ENCODE results near the gene TBCEL. TPM values are rescaled to one million over a fixed set of nuclear protein-coding genes. Genes with fewer than 3 reads are reported as not detected.

TBCEL gene
- total and polyA plus RNA-seq, 7 donors = 2.9 to 19.2 (median 8.0) TPM

DNA sequence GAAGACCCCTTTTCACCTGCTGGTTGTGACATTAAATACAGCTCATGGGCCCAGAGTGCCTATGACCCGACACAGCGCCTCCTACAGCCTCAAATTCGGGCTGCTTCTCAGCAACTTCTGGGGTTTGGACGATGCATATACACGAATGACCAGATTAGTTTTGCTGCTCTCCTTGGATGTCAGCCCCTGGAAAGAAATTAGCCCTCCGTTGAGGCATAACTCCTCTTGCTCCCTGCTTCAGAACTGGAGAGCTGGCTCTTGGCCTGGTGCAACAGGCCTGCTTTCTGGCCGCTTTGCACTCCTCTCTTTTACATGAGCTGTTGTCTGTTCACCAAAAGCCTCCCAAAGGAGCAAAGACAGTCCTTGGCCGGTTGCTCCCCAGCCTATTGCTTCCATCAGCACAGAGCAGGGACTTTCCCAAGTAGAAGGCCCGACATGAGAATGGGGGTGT is 80.4 kb downstream of the TBCEL start:
- Histone ChIP-seq H3K27ac (no peak overlapping the region), H3K4me3 (no peak overlapping the region), H3K27me3 (ENCODE audit: insufficient read depth in 3 of 3, low read length in 2 of 3) (no peaks in the 10 kb centered on the region), H3K36me3 (ENCODE audit: insufficient read depth in 1 of 2, low read depth in 1 of 2) (no peaks in the 10 kb centered on the region), H3K4me1 (no peaks in the 10 kb centered on the region), H3K9me3 (no peaks in the 10 kb centered on the region)
- DNase-seq (peak; percentile 26 to 67), ATAC-seq (peak in 1 of 4 donors; percentile 54)
- 47 to 68% (median 47%) methylated on average over 9 of the region's 9 CpGs for WGBS, 3 donors
- TF ChIP-seq, protein P1, sequence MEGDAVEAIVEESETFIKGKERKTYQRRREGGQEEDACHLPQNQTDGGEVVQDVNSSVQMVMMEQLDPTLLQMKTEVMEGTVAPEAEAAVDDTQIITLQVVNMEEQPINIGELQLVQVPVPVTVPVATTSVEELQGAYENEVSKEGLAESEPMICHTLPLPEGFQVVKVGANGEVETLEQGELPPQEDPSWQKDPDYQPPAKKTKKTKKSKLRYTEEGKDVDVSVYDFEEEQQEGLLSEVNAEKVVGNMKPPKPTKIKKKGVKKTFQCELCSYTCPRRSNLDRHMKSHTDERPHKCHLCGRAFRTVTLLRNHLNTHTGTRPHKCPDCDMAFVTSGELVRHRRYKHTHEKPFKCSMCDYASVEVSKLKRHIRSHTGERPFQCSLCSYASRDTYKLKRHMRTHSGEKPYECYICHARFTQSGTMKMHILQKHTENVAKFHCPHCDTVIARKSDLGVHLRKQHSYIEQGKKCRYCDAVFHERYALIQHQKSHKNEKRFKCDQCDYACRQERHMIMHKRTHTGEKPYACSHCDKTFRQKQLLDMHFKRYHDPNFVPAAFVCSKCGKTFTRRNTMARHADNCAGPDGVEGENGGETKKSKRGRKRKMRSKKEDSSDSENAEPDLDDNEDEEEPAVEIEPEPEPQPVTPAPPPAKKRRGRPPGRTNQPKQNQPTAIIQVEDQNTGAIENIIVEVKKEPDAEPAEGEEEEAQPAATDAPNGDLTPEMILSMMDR (IDR thresholded peaks at IDR 0.05) = no peak
- intact Hi-C loops (cut with DNase I) = no loop called here

DNA sequence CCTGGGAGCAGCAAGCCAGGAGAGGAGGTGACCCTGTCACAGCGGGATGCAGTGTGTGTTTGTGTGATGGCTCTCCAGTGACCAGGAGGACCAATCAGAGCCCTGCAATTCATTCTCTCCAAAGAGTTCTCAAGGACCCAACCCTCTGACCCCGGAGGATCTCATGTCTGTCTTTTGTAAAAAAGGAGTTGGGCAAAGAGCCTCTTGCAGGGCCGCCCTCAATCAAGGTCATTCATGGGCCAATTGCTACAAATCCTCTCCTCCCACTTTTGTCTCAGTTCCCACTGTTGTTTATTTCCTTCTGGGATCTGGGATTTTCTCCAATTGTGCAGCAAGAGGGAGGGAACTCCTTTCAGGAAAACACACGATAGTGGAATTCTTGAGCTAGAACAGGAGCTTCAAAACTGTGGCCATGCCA is 81.2 kb downstream of the TBCEL start:
- TF ChIP-seq, protein P1 (IDR thresholded peaks at IDR 0.05) = no peak
- Histone ChIP-seq H3K4me1 (no peaks in the 10 kb centered on the region), H3K36me3 (ENCODE audit: insufficient read depth in 1 of 2, low read depth in 1 of 2) (no peaks in the 10 kb centered on the region), H3K4me3 (no peak overlapping the region), H3K9me3 (no peaks in the 10 kb centered on the region), H3K27ac (no peak overlapping the region), H3K27me3 (ENCODE audit: insufficient read depth in 3 of 3, low read length in 2 of 3) (no peaks in the 10 kb centered on the region)
- peak; percentile 19 to 79 (median 40) for ATAC-seq
- DNase-seq = peak; percentile 42 to 56
- intact Hi-C loops (cut with DNase I) = no loop called here
- 36 to 49% (median 39%) methylated on average over 4 of the region's 4 CpGs for WGBS, 3 donors

DNA sequence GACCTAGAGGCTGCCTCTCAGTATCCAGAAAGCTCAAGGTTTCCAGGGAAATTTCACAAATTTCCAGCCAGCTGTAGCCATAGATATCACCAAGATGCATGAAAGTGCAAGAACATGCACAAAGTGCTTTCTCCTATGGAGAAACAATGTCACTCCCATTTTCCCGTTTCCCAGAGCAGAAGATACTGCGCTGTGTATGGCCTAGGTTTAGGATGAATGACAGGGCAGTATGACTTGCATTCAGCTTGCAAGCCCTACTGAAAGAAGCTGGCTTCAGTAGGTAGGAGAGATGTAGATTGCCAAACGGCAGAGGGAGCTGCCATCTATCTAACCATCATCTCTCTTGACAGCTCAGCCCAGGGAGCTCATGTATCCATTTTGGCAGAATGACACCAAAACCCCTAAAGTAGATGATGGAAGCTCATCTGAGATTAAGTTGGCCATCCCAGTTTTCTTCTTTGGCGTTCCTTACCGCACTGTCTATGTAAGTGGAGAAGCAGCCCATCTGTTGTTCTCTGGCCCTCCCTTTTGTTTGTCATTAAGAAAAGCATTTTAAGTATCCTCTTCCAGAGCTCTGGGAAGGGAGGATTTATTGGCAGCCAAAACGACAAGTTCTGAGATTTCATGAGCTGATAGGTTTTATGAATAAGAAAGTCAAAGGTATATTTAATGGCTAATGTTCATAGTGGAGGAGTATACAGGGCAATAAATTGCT is 81.7 kb downstream of the TBCEL start:
- intact Hi-C loops (cut with DNase I) = no loop called here
- DNase-seq (no peak), ATAC-seq (peak in 3 of 4 donors; percentile 32 to 49 (median 43))
- 37 to 46% (median 39%) methylated on average over 6 of the region's 6 CpGs for WGBS, 3 donors
- no peaks in the 10 kb centered on the region for H3K36me3 ChIP-seq (ENCODE audit: insufficient read depth in 1 of 2, low read depth in 1 of 2)
- no peaks in the 10 kb centered on the region for H3K9me3 ChIP-seq
- no peak overlapping the region for H3K27ac ChIP-seq
- H3K27me3 ChIP-seq (ENCODE audit: insufficient read depth in 3 of 3, low read length in 2 of 3) = no peaks in the 10 kb centered on the region
- H3K4me3 ChIP-seq = no peak overlapping the region
- H3K4me1 ChIP-seq = no peaks in the 10 kb centered on the region
- TF ChIP-seq, protein P1 (IDR thresholded peaks at IDR 0.05) = no peak

DNA sequence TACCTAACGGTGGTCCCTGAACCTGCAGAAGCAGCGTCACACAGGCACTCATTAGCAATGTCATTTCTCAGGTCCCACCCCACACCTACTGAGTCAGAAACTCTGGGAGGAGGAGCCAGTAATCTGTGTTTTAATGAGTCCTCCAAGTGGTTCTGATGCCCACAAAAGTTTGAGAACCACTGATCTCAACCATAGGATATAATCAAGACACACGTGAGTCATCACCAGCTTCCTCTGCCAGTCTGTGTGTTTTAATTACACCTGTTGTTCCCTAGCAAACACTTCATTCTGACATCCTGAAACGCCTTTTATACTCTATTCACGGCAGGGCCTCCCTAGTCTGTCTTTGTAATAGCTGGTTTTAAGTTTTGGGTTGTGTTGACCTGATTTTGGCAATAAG is 82.9 kb downstream of the TBCEL start:
- no peak overlapping the region for H3K4me3 ChIP-seq
- TF ChIP-seq, protein P1 (IDR thresholded peaks at IDR 0.05) = no peak
- no peaks in the 10 kb centered on the region for H3K36me3 ChIP-seq (ENCODE audit: insufficient read depth in 1 of 2, low read depth in 1 of 2)
- 70 to 81% (median 80%) methylated on average over 5 of the region's 5 CpGs for WGBS, 3 donors
- no peak for DNase-seq
- no peak for ATAC-seq
- H3K4me1 ChIP-seq = no peaks in the 10 kb centered on the region
- H3K27me3 ChIP-seq (ENCODE audit: insufficient read depth in 3 of 3, low read length in 2 of 3) = no peaks in the 10 kb centered on the region
- no peaks in the 10 kb centered on the region for H3K9me3 ChIP-seq
- no peak overlapping the region for H3K27ac ChIP-seq
- intact Hi-C loops (cut with DNase I) = no loop called here

DNA sequence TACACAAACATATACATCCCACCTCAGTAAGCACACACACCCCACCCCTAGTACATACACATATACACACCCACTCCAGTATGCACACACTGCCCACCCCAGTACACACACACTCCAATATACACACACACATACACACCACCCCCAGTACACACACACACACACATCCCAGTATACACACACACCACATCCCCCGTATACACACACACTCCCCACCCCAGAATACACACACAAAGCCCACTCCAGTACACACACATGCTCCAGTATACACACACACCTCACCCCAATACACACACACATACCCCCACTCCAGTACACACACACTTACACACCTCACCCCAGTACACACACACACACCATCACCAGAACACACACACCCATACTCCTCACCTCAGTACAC is 84.5 kb downstream of the TBCEL start:
- DNase-seq = no peak
- intact Hi-C loops (cut with DNase I) = no loop called here

More for the DNA sequence above, 84.5 kb downstream of the TBCEL start:
- Histone ChIP-seq H3K4me3 (no peak overlapping the region), H3K4me1 (no peaks in the 10 kb centered on the region), H3K27ac (no peak overlapping the region), H3K36me3 (ENCODE audit: insufficient read depth in 1 of 2, low read depth in 1 of 2) (no peaks in the 10 kb centered on the region), H3K9me3 (no peaks in the 10 kb centered on the region), H3K27me3 (ENCODE audit: insufficient read depth in 3 of 3, low read length in 2 of 3) (no peaks in the 10 kb centered on the region)
- WGBS, 3 donors = 52 to 89% (median 71%) methylated on average over 1 of the region's 1 CpG
- TF ChIP-seq, protein P1 (IDR thresholded peaks at IDR 0.05) = no peak
- no peak for ATAC-seq

All from psoas muscle (tissue), 8 donors.